Vagina (tissue), 2 donors: ENCODE data around the gene PROZ.

Experiments
- POLR2A ChIP-seq, 2 donors: fragments of 450-650 bp; IDR thresholded peaks; one replicate each; pipeline ENCODE4 v1.6.1; 2017; ENCODE audit warnings: antibody characterized with exemption in 2 of 2, mild to moderate bottlenecking in 2 of 2, moderate library complexity in 2 of 2
- POLR2AphosphoS5 ChIP-seq, 2 donors: sonication (generic); formaldehyde crosslinking; IDR thresholded peaks; one replicate each; pipeline ENCODE4 v1.9.0; 2017; ENCODE audit warnings: antibody characterized with exemption in 2 of 2, mild to moderate bottlenecking in 2 of 2, low read depth in 1 of 2; ENCODE audit not compliant: insufficient read depth in 1 of 2

- TF ChIP-seq POLR2AphosphoS5 (IDR thresholded peaks at IDR 0.05; ENCODE audit: insufficient read depth in 1 of 2, low read depth in 1 of 2), result no peak
- no peak for TF ChIP-seq POLR2A (IDR thresholded peaks at IDR 0.05)
Observed at GRCh38 chr13:113211774-113212173, 53.3 kb downstream of the PROZ start.
